ENCODE measurements around the gene CSRNP3.

Gene CSRNP3

GRCh38 chr2:165691615-165692014 is 222.1 kb downstream of the CSRNP3 start:
- no peak overlapping the region for H3K9ac ChIP-seq (ENCODE audit: low read depth in 1 of 2, low read length in 2 of 2)
- H3K27ac ChIP-seq (ENCODE audit: low read depth, low read length), result no peak overlapping the region
- H3K4me3 ChIP-seq (ENCODE audit: low read depth in 1 of 2, low read length in 2 of 2), result no peak overlapping the region
- no peaks in the 10 kb centered on the region for H3K4me1 ChIP-seq (ENCODE audit: control insufficient read depth in 1 of 2, insufficient read depth in 2 of 2, low read length in 2 of 2)
- no peaks in the 10 kb centered on the region for H3K9me3 ChIP-seq (ENCODE audit: control insufficient read depth in 1 of 2, low read length in 2 of 2)
- no peaks in the 10 kb centered on the region for H3K36me3 ChIP-seq (ENCODE audit: control insufficient read depth in 1 of 2, insufficient read depth in 2 of 2, low read length in 2 of 2)
- no peaks in the 10 kb centered on the region for H3K27me3 ChIP-seq (ENCODE audit: control insufficient read depth in 1 of 2, insufficient read depth in 2 of 2, low read length in 2 of 2)

GRCh38 chr2:165692906-165693305 is 223.4 kb downstream of the CSRNP3 start:
- no peak overlapping the region for H3K4me3 ChIP-seq (ENCODE audit: low read depth in 1 of 2, low read length in 2 of 2)
- no peak overlapping the region for H3K27ac ChIP-seq (ENCODE audit: low read depth, low read length)
- peaks cover 0 to 3% of the 10 kb centered on the region in 2 donors for H3K27me3 ChIP-seq (ENCODE audit: control insufficient read depth in 1 of 2, insufficient read depth in 2 of 2, low read length in 2 of 2)
- H3K9ac ChIP-seq (ENCODE audit: low read depth in 1 of 2, low read length in 2 of 2), result no peak overlapping the region
- H3K9me3 ChIP-seq (ENCODE audit: control insufficient read depth in 1 of 2, low read length in 2 of 2), result no peaks in the 10 kb centered on the region
- H3K4me1 ChIP-seq (ENCODE audit: control insufficient read depth in 1 of 2, insufficient read depth in 2 of 2, low read length in 2 of 2), result no peaks in the 10 kb centered on the region
- no peaks in the 10 kb centered on the region for H3K36me3 ChIP-seq (ENCODE audit: control insufficient read depth in 1 of 2, insufficient read depth in 2 of 2, low read length in 2 of 2)

- Histone ChIP-seq H3K27ac (ENCODE audit: low read depth, low read length) (no peak overlapping the region), H3K9me3 (ENCODE audit: control insufficient read depth in 1 of 2, low read length in 2 of 2) (no peaks in the 10 kb centered on the region), H3K4me3 (ENCODE audit: low read depth in 1 of 2, low read length in 2 of 2) (no peak overlapping the region), H3K27me3 (ENCODE audit: control insufficient read depth in 1 of 2, insufficient read depth in 2 of 2, low read length in 2 of 2) (peaks cover 0 to 3% of the 10 kb centered on the region in 2 donors), H3K36me3 (ENCODE audit: control insufficient read depth in 1 of 2, insufficient read depth in 2 of 2, low read length in 2 of 2) (no peaks in the 10 kb centered on the region), H3K9ac (ENCODE audit: low read depth in 1 of 2, low read length in 2 of 2) (no peak overlapping the region), H3K4me1 (ENCODE audit: control insufficient read depth in 1 of 2, insufficient read depth in 2 of 2, low read length in 2 of 2) (no peaks in the 10 kb centered on the region)
Measured at GRCh38 chr2:165693838-165694237, 224.3 kb downstream of the CSRNP3 start.

GRCh38 chr2:165697748-165698443 is 228.4 kb downstream of the CSRNP3 start:
- Histone ChIP-seq H3K4me3 (ENCODE audit: low read depth in 1 of 2, low read length in 2 of 2) (no peak overlapping the region), H3K4me1 (ENCODE audit: control insufficient read depth in 1 of 2, insufficient read depth in 2 of 2, low read length in 2 of 2) (peaks cover 0 to 3% of the 10 kb centered on the region in 2 donors), H3K36me3 (ENCODE audit: control insufficient read depth in 1 of 2, insufficient read depth in 2 of 2, low read length in 2 of 2) (no peaks in the 10 kb centered on the region), H3K27me3 (ENCODE audit: control insufficient read depth in 1 of 2, insufficient read depth in 2 of 2, low read length in 2 of 2) (peaks cover 0 to 3% of the 10 kb centered on the region in 2 donors), H3K9ac (ENCODE audit: low read depth in 1 of 2, low read length in 2 of 2) (no peak overlapping the region), H3K9me3 (ENCODE audit: control insufficient read depth in 1 of 2, low read length in 2 of 2) (no peaks in the 10 kb centered on the region), H3K27ac (ENCODE audit: low read depth, low read length) (no peak overlapping the region)

DNA sequence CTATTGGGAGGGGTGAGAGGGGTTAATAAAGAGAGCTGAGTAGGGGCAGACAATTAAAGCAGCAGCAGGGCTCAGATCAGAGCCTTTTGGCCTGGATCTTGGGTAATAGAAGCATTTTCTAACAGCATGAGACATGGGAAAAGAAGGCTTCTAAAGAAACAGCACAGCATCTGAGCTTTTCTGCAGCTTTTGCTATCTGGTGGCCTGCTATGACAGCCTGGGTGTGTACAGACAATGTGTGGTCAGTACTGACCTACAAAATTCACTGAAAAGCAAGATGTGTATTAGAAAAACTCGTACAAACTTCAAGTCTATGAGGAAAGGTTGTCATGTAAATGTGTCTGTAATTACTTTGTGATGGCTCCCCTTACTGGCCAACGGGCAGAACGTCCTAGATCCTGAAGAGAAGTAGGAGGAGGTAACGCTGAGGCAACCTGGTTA is 229.0 kb downstream of the CSRNP3 start:
- Histone ChIP-seq H3K4me1 (ENCODE audit: control insufficient read depth in 1 of 2, insufficient read depth in 2 of 2, low read length in 2 of 2) (peaks cover 0 to 3% of the 10 kb centered on the region in 2 donors), H3K36me3 (ENCODE audit: control insufficient read depth in 1 of 2, insufficient read depth in 2 of 2, low read length in 2 of 2) (no peaks in the 10 kb centered on the region), H3K27me3 (ENCODE audit: control insufficient read depth in 1 of 2, insufficient read depth in 2 of 2, low read length in 2 of 2) (peaks cover 0 to 3% of the 10 kb centered on the region in 2 donors), H3K9me3 (ENCODE audit: control insufficient read depth in 1 of 2, low read length in 2 of 2) (no peaks in the 10 kb centered on the region), H3K27ac (ENCODE audit: low read depth, low read length) (no peak overlapping the region), H3K4me3 (ENCODE audit: low read depth in 1 of 2, low read length in 2 of 2) (no peak overlapping the region), H3K9ac (ENCODE audit: low read depth in 1 of 2, low read length in 2 of 2) (no peak overlapping the region)

DNA sequence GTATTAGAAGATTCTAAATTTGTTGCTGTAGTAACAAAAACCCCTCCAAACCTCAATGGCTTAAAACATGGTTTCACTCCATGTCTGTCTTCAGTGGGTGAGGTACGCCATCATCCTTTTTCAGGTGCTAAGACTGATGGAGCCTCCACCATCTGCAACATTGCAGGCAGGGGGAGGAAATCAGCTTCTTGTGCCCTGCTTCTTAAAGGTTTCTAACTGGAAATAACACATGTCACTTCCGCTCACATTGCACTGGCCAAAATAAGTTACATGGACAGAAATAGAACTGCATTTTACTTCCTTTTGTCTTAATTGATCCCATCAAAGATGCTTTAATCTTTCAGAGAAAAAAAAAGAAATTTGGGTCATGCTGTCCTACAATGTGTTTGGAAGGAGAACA is 230.4 kb downstream of the CSRNP3 start:
- Histone ChIP-seq H3K4me3 (ENCODE audit: low read depth in 1 of 2, low read length in 2 of 2) (no peak overlapping the region), H3K4me1 (ENCODE audit: control insufficient read depth in 1 of 2, insufficient read depth in 2 of 2, low read length in 2 of 2) (peaks cover 0 to 3% of the 10 kb centered on the region in 2 donors), H3K9ac (ENCODE audit: low read depth in 1 of 2, low read length in 2 of 2) (no peak overlapping the region), H3K36me3 (ENCODE audit: control insufficient read depth in 1 of 2, insufficient read depth in 2 of 2, low read length in 2 of 2) (no peaks in the 10 kb centered on the region), H3K27ac (ENCODE audit: low read depth, low read length) (no peak overlapping the region), H3K27me3 (ENCODE audit: control insufficient read depth in 1 of 2, insufficient read depth in 2 of 2, low read length in 2 of 2) (peaks cover 0 to 3% of the 10 kb centered on the region in 2 donors), H3K9me3 (ENCODE audit: control insufficient read depth in 1 of 2, low read length in 2 of 2) (no peaks in the 10 kb centered on the region)

DNA sequence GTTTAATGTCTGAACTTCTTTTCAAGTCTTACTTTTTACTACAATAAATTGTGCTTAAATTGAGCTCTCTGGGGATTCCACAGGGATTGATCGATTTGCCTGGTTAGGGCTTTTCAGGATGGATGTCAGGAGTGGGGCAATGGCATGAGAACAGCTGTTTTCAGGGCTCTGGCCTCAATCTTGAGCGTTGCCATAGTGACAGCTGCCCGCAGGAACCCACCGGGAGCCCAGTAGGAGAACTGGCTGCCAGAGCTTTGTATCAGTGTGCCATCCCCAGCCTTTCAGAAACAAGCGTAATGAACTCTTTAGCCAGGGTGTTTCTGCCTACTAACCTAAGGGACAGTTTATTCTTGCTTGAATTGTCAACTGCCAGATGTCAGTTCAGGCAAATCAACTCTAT is 231.0 kb downstream of the CSRNP3 start:
- Histone ChIP-seq H3K9me3 (ENCODE audit: control insufficient read depth in 1 of 2, low read length in 2 of 2) (no peaks in the 10 kb centered on the region), H3K36me3 (ENCODE audit: control insufficient read depth in 1 of 2, insufficient read depth in 2 of 2, low read length in 2 of 2) (no peaks in the 10 kb centered on the region), H3K27ac (ENCODE audit: low read depth, low read length) (no peak overlapping the region), H3K4me3 (ENCODE audit: low read depth in 1 of 2, low read length in 2 of 2) (no peak overlapping the region), H3K9ac (ENCODE audit: low read depth in 1 of 2, low read length in 2 of 2) (no peak overlapping the region), H3K4me1 (ENCODE audit: control insufficient read depth in 1 of 2, insufficient read depth in 2 of 2, low read length in 2 of 2) (peaks cover 0 to 3% of the 10 kb centered on the region in 2 donors), H3K27me3 (ENCODE audit: control insufficient read depth in 1 of 2, insufficient read depth in 2 of 2, low read length in 2 of 2) (peaks cover 0 to 3% of the 10 kb centered on the region in 2 donors)

GRCh38 chr2:165701147-165701546 is 231.6 kb downstream of the CSRNP3 start:
- H3K27me3 ChIP-seq (ENCODE audit: control insufficient read depth in 1 of 2, insufficient read depth in 2 of 2, low read length in 2 of 2), result peaks cover 0 to 3% of the 10 kb centered on the region in 2 donors
- no peaks in the 10 kb centered on the region for H3K9me3 ChIP-seq (ENCODE audit: control insufficient read depth in 1 of 2, low read length in 2 of 2)
- H3K27ac ChIP-seq (ENCODE audit: low read depth, low read length), result no peak overlapping the region
- no peak overlapping the region for H3K9ac ChIP-seq (ENCODE audit: low read depth in 1 of 2, low read length in 2 of 2)
- H3K4me1 ChIP-seq (ENCODE audit: control insufficient read depth in 1 of 2, insufficient read depth in 2 of 2, low read length in 2 of 2), result peaks cover 0 to 3% of the 10 kb centered on the region in 2 donors
- no peaks in the 10 kb centered on the region for H3K36me3 ChIP-seq (ENCODE audit: control insufficient read depth in 1 of 2, insufficient read depth in 2 of 2, low read length in 2 of 2)
- H3K4me3 ChIP-seq (ENCODE audit: low read depth in 1 of 2, low read length in 2 of 2), result no peak overlapping the region

- Histone ChIP-seq H3K9me3 (ENCODE audit: control insufficient read depth in 1 of 2, low read length in 2 of 2) (no peaks in the 10 kb centered on the region), H3K9ac (ENCODE audit: low read depth in 1 of 2, low read length in 2 of 2) (no peak overlapping the region), H3K4me3 (ENCODE audit: low read depth in 1 of 2, low read length in 2 of 2) (no peak overlapping the region), H3K27ac (ENCODE audit: low read depth, low read length) (no peak overlapping the region), H3K4me1 (ENCODE audit: control insufficient read depth in 1 of 2, insufficient read depth in 2 of 2, low read length in 2 of 2) (no peaks in the 10 kb centered on the region), H3K36me3 (ENCODE audit: control insufficient read depth in 1 of 2, insufficient read depth in 2 of 2, low read length in 2 of 2) (no peaks in the 10 kb centered on the region), H3K27me3 (ENCODE audit: control insufficient read depth in 1 of 2, insufficient read depth in 2 of 2, low read length in 2 of 2) (no peaks in the 10 kb centered on the region)
Measured at GRCh38 chr2:165706960-165707487, 237.5 kb downstream of the CSRNP3 start.

DNA sequence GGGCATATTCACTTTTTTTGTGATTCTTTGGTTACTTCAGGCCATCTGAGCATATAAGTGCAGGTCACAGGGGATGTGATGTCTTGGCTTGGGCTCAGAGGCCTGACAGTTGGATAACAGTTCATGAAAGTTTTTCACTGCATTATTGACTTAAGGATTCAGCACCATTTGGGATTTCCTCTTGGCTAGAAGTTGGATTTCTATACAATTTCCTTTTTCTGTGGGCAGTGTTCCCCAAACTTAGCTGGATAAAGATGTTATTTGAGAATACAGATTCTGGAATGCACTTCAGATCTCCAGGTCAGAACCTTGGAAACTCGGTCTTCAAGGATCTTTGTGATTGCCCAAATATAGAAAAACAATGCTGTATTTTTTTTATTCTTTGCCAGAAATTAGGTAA is 246.6 kb downstream of the CSRNP3 start:
- Histone ChIP-seq H3K27me3 (ENCODE audit: control insufficient read depth in 1 of 2, insufficient read depth in 2 of 2, low read length in 2 of 2) (no peaks in the 10 kb centered on the region), H3K4me3 (ENCODE audit: low read depth in 1 of 2, low read length in 2 of 2) (no peak overlapping the region), H3K9me3 (ENCODE audit: control insufficient read depth in 1 of 2, low read length in 2 of 2) (no peaks in the 10 kb centered on the region), H3K4me1 (ENCODE audit: control insufficient read depth in 1 of 2, insufficient read depth in 2 of 2, low read length in 2 of 2) (no peaks in the 10 kb centered on the region), H3K9ac (ENCODE audit: low read depth in 1 of 2, low read length in 2 of 2) (no peak overlapping the region), H3K27ac (ENCODE audit: low read depth, low read length) (no peak overlapping the region), H3K36me3 (ENCODE audit: control insufficient read depth in 1 of 2, insufficient read depth in 2 of 2, low read length in 2 of 2) (no peaks in the 10 kb centered on the region)
